ENCODE results near the gene BMX.

The BMX gene

DNA sequence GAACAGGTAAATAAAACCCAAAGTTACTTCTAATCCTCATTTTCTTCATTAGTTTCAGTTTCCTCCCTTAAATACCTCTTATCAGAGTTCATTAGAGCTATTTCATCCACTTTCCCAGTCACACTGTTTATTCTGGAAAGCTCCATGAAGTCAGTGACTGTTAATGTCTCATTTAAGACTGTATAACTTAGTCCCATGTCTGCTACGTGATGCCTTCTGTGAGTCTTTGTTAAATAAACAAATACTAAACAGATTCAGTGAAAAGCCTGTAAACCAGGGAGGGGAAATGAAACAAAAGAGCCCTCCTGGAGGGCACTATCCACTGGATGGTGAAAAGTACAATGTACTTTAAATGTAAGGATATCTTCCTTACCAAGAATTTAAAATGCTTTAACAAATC is 75.4 kb downstream of the BMX start:
- DNase-seq: no peak

DNA sequence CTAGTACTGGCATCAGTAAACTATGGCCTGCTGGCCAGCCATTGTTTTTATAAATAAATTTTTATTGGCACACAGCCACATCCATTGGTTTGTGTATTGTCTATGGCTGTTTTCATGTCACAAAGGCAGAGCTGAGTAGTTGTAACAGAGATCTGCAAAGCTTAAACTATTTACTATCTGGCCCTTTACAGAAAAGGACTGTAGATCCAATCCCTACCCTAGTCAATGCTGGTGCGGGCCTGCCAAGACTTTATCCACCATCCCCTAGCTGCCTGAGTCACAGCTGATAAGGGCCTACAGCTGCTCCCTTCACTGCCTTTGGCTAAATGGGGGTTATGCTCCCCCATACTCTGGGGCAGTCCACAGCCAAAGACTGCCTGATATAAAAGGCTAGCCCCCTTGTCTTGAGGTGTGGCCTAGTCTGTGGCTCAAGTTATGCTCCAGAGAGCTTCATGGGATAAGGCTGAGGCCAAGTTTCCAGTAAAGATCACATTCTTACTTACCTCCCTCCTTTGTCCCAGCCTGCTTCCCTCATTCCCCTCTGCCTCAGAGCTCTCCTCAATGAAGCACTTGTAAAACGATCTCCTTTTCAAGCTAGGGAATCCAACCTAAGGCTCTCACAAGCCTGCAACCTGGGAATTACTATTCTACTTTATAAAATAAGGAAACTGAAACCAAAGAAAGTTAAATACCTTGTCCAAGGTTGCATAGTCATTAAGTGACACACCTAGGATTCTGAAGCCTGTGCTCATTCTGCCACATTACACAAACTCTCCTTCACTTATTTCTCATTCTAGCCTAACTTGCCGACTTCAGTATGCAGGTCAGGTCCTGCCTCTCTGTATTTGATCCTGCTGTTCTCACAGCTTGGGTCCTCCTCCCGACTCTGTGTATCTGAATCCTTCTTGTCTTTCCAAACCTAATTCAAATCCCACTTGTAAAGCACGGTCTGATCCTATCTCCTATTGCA is 79.5 kb downstream of the BMX start:
- DNase-seq: no peak

DNA sequence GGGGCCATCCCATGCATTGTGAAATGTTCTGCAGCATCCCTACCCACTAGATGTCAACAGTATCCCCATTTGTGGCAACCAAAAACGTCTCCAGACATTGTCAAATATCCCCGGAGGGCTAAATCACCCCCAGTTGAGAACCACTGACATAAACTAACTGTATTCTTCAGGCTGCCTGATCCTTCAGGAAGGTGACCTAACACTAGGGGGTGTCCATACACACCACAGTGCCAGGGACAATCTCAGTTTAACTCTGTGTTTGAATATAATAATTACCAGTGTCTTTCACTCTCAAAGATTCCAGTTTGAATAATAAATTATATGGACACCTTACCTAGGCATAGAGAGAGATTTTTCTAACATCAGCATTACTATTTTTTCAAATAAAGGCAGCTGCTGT is 93.8 kb downstream of the BMX start:
- DNase-seq: no peak

DNA sequence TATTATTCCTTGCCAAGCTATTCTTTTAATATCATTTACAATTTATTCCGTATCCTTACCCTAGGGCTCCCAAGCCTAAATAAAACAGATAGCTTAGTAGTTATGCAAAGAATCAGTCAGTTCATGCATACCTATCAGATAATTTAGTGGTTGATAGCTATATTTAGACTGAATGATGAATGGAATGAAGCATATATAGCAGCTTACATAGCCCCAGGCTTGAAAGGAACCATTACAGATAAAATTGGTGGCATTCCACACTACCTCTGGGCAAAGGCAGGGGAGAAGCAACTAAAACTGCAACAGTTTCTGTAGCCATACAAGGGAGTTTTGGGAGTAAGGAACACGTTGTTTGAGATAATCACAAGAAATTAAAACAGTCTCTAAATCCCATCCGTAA is 97.4 kb downstream of the BMX start:
- no peak for DNase-seq

DNA sequence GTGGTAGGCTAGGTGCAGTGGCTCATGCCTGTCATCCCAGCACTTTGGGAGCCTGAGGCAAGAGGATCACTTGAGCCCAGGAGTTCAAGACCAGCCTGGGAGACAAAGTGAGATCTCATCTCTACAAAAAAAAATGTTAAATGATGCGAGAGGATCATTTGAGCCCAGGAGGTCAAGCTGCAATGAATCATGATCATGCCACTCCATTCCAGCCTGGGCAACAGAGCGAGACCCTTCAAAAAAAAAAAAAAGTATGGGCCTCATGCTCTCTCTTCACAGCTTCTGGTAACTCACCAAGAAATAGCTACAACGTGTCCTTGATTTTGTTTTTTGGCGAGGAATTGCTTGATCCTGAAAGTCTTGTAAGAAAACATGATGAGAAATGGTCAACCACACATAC is 98.9 kb downstream of the BMX start:
- DNase-seq: no peak

DNA sequence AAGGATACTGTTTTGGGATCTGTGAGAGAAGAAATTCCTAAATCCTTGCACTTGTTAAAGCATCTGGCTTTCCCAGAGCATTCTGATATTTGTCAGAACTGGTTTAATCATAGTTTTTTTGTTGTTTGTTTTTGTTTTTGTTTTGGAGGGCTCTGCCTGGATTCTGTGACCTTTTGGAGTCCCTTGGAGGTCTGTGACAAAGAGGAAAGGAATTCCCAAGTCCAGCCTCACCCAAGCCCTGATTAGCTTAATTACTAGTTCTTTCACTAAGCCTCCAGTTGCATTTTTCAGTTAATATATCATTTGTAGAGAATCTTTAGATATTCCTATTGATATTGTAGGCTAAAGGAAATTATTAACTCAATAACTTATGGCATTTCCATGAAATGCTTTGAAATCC is 99.4 kb downstream of the BMX start:
- no peak for DNase-seq

DNA sequence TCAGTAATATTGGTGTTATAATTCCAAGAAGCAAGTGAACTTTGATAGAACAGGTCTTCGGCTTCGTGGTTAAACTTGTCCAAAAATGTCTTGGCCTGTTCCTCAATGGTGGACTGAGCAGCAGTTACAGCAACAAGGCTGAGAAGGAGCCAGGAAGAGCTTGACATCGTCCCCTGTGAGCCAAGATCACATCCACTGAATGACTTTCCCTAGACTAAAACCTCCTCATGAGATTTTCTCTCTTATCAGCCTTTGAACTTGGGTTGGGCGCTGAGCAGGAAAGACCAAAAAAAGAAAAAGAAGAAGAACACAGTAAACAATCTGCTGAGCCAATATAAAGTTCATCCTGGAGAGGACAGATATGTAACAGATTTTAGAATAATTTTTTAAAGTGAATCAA is 100.1 kb downstream of the BMX start, which contains the start of gene ACE2:
Gene ACE2 (minus strand): TSS at position 216 of the 400 bp plus-strand sequence. CDS start 49 bp downstream, at position 167.
- no peak for DNase-seq

DNA sequence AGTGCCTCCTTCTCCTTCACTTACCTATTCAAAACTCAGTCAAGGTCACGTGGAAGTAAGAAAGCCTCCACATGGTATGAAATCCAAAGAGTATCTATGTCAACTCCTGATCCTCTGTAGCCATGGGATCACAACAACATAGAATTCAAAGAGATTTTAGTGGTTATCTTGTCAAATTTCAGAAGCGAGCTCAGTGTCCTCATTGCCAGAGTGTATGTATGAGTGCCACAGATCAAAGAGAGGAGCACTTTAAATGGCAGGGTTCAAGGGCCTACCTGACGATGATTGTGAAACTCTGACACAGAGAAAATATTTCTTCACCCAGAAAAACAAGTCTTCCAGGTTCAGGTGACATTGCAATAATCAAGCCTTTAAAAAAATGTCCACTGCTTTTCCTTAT is 101.3 kb downstream of the BMX start:
- DNase-seq: no peak

DNA sequence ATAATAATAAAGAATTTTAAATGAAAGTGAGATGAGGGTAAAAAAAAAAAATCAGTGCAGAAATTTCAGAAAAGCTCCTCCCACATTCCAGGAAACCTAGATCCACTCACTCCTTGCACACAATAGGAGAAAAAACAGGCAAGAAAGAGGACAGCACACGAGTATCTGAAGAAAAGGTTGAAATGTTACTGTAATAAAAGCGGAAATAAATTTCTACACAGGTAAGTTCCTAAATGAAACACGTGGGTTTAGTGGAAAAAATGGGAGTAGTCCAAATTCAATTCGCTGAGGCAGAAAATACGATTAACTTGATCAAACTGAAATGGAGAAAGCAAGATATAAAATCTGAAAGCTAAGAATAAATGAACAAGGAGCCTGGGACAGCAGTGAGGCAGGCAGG is 102.2 kb downstream of the BMX start:
- no peak for DNase-seq

DNA sequence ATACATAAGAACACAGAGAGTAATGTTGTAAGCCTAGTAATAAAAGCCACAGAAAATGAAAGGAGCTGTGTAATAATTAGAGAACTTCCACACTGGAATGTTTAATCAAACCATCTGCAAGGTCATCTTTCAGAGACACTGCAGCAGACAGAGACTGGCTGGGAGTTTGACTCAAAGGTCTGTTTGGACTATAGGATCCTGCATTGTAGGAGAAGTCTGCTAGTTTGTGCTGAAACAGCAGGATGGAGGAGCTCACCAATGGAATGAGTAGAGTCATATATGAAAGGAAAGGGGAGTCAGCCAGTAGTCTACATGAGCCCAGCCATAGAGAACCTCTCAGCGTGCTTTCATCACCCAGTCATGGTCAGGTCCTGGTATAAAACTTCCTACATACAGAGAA is 104.6 kb downstream of the BMX start:
- no peak for DNase-seq

Data from NCI-H187 treated with DMSO at 0.1 percent for 48 hours (cell line).